Measurements from ENCODE around the gene TBC1D22A.

Gene TBC1D22A

DNA sequence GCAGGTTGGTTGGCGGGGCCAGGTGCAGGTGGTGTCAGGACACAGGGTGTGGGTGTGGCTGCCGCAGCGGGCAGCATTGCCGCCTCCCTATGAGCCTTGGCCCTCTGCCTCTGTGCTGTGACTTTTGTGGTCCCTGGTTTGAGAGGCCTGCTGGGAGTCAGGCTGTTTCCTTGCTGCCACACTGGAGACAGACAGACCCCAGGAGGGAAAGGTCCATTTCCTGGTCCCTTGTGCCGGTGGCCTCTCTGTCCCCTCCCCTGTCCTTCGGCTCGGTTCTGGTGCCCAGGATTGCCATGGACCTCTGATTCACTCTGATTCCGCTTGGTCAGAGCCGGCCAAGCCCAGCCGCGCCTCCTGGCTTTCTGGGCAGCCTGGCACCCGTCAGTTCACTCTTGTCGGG is 196.9 kb downstream of the TBC1D22A start:
- Mint-ChIP-seq H3K9me3 (no peaks in the 10 kb centered on the region), H3K4me1 (no peaks in the 10 kb centered on the region), H3K4me3 (no peak overlapping the region), H3K27ac (no peak overlapping the region), H3K27me3 (no peaks in the 10 kb centered on the region), H3K36me3 (ENCODE audit: low read depth) (peaks cover 7% of the 10 kb centered on the region)
- DNase-seq (no peak), ATAC-seq (no peak)

DNA sequence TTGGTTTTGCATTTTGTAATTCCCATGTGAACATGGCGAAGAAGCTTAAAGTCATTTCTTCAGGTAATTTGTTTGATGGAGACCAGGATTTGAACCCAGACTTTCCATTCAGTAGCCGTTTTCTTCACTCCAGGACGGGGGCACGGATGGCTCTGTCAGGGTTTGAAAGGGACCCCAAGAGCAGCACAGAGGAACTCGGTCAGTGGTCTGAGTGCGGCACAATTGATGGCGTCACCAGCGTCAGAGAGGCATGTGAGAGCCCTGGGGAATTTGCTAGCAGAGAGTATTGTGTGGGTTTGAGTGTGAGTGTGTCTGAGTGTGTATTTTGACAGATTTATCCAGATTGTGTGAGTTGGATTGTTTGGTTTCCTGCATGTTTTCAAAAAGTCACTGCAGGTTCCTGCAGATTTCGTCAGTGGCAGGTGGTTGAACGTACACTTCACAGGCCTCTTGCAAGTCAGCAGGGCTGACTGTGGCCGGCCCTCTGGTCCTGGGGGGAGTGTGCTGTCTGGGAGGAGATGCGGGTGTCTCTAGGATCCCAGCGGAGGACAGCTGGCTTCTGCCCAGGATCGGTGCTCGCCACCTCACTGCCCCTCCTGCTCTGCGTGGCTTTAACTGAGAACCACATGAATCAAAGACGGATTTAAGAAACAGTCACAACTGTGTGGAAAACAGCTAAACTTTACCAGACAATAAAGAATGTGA is 199.3 kb downstream of the TBC1D22A start:
- peaks cover 4% of the 10 kb centered on the region for H3K36me3 Mint-ChIP-seq (ENCODE audit: low read depth)
- no peaks in the 10 kb centered on the region for H3K27me3 Mint-ChIP-seq
- H3K4me1 Mint-ChIP-seq: no peaks in the 10 kb centered on the region
- no peaks in the 10 kb centered on the region for H3K9me3 Mint-ChIP-seq
- no peak overlapping the region for H3K27ac Mint-ChIP-seq
- no peak overlapping the region for H3K4me3 Mint-ChIP-seq
- no peak for ATAC-seq
- no peak for DNase-seq

DNA sequence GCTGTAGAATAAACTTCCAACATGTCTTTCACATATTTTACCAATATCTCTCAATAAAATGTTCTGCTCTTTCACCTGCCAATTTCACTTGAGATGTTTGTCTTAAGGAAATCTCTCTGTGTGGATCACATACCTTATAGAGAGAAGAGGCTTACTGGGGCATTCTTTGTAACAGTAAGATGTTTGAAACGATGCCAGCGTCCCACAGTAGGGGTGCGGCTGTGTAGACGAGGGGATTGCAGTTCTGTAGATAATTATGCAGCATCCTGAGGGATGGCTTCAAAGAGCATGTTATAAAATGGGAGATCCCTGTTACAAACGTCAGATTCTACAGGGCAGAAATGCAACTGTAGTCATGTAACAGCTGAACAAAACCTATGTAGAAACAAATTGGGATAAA is 200.0 kb downstream of the TBC1D22A start:
- Mint-ChIP-seq H3K9me3 (no peaks in the 10 kb centered on the region), H3K4me1 (no peaks in the 10 kb centered on the region), H3K27me3 (no peaks in the 10 kb centered on the region), H3K4me3 (no peak overlapping the region), H3K36me3 (ENCODE audit: low read depth) (peaks cover 2% of the 10 kb centered on the region), H3K27ac (no peak overlapping the region)
- no peak for ATAC-seq
- DNase-seq: no peak

DNA sequence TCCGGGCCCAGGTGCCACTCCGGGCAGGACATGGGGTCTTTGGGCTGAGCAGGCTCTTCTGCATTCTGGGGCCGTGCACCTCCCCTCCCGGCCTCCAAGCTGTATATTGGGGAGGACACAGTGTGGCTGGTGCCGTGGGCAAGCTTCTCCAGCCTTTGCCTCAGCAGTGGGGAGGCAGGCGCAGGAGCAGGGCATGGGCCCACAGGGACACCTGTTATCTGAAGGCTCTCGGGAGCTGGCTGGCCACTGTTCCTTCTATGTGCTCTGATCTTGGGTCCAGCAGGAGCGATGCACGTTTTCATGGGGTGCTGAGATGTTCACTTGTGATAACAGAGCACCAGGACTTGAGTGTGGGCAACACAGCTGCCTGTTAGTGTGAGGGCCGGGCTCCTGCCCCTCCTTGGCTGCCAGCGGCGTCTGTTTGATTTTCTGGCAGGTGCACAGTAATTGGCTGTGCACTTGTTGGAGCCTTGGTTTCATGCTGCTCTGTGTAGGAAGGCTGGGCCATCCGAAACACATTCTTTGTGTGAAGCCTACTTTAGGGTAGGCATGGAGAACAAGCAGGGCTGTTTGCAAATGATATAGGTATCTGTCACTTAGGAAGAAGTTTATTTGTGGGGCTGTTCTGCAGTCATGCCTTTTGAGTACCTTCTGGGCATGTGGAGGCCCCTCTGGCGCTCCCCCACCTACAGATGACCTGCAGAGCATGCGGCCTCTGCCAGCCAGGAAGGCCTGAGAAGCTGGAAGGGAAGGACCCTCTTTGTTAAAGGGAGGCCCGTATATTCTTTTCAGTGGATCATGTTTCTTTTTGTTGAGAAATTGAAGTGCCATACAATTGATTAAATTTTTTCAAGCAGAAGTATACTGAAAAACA is 201.5 kb downstream of the TBC1D22A start:
- no peak overlapping the region for H3K4me3 Mint-ChIP-seq
- no peaks in the 10 kb centered on the region for H3K27me3 Mint-ChIP-seq
- peaks cover 2% of the 10 kb centered on the region for H3K36me3 Mint-ChIP-seq (ENCODE audit: low read depth)
- no peak overlapping the region for H3K27ac Mint-ChIP-seq
- no peak for DNase-seq
- H3K9me3 Mint-ChIP-seq: no peaks in the 10 kb centered on the region
- peaks cover 8% of the 10 kb centered on the region for H3K4me1 Mint-ChIP-seq
- no peak for ATAC-seq

DNA sequence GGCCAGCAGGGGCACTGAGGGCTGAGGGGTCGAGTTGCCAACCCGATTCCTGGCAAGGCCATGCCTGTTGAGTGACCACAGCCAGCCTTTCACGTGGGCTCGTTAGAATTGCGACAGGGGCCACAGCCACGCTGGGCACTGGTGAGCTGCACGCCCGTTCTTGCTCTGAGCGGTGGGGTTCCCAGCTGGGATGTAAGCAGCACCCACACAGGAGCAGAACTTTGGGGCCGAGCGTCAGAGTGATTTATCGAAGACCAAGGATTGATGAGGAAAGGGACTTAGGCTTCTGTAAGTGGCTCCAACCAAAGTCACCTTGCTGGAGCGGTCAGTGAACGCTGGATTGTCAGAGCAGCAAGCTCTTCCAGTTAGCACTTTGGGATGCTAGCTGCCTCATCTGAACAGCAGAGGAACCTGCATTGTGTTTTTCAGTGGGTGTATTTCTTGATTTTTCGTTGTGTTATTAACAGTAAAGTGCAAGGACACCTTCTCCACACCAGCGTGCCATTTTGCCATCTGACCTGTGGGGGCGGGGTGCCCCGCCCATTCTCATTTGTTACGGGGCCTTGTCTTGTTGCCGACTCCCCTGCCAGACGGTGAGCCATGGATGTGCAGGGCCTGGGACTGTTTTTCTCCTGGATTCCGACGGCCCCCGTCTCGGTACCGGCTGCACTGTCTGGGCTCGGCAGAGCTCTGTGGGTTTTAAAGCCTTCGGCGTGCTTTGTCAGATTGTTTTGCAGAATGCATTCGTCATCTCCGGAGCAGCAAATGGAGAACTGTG is 202.5 kb downstream of the TBC1D22A start:
- no peaks in the 10 kb centered on the region for H3K27me3 Mint-ChIP-seq
- ATAC-seq: no peak
- no peaks in the 10 kb centered on the region for H3K9me3 Mint-ChIP-seq
- no peak for DNase-seq
- no peak overlapping the region for H3K27ac Mint-ChIP-seq
- H3K4me1 Mint-ChIP-seq: peaks cover 19% of the 10 kb centered on the region
- H3K36me3 Mint-ChIP-seq (ENCODE audit: low read depth): peaks cover 2% of the 10 kb centered on the region
- H3K4me3 Mint-ChIP-seq: no peak overlapping the region

DNA sequence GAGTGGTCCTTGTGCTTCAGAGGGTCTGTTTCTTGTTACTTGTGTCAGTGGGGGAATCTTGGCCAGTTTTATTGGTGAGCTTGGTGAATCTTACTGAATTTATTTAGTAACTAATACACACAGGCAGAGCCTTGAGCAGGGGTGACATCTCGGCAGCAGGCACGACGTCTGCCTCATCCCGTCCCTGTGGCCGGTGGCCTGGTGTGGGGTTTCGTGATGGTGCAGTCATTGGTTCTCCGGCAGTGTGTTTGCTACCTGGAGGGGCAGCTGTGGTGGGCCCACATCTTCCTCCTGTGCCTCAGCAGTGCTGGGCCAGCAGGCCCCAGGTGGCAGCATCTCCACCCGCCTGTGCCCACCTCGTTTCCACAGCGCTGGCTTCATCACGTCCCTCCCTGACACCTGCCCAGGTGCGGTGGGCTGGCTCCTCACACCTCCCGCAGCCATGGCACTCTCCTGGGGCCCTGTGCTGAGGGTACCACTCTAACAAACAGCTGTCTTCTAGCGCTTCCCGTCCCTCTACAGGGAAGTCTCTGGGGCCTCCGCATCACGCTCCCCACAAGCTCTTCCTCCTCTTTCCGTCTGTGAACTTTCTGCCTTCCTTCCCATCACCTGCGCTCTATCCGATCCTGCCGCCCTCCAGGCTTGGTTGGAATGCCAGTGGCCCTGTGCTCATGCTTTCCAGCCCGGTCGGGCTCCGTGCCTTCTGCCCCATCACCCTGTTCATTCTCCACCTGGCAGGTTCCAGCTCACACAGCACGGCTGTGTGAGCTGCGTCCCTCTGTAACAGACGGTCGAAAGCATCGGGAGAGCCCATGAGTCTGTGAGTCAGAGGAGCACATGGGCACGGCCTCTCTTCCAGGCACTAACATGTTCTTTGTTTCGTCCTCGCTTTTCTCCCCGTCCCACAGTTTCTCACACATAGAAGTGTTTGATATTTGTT is 203.4 kb downstream of the TBC1D22A start:
- peaks cover 25% of the 10 kb centered on the region for H3K4me1 Mint-ChIP-seq
- H3K9me3 Mint-ChIP-seq: no peaks in the 10 kb centered on the region
- H3K27me3 Mint-ChIP-seq: no peaks in the 10 kb centered on the region
- no peak overlapping the region for H3K4me3 Mint-ChIP-seq
- peaks cover 4% of the 10 kb centered on the region for H3K36me3 Mint-ChIP-seq (ENCODE audit: low read depth)
- DNase-seq: no peak
- ATAC-seq: no peak
- H3K27ac Mint-ChIP-seq: no peak overlapping the region

DNA sequence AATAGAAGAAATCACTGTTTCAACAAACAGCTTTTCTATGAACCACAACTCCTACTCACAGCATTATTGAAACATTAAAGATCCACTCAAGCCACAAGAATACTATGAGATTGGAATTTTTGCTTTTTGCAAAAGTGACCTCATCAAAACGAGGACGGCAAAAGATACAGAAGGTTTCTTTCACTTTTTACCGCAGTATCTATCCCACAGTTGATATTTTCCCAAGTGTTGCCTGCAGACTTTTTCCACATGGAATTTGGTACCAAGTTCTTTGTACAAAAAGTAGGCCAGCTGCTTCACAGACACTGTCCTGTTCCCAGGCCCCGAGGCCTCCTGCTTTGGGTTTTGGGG is 204.0 kb downstream of the TBC1D22A start:
- H3K27ac Mint-ChIP-seq: no peak overlapping the region
- peaks cover 25% of the 10 kb centered on the region for H3K4me1 Mint-ChIP-seq
- no peaks in the 10 kb centered on the region for H3K9me3 Mint-ChIP-seq
- DNase-seq (no peak), ATAC-seq (no peak)
- no peak overlapping the region for H3K4me3 Mint-ChIP-seq
- no peaks in the 10 kb centered on the region for H3K27me3 Mint-ChIP-seq
- peaks cover 2% of the 10 kb centered on the region for H3K36me3 Mint-ChIP-seq (ENCODE audit: low read depth)

DNA sequence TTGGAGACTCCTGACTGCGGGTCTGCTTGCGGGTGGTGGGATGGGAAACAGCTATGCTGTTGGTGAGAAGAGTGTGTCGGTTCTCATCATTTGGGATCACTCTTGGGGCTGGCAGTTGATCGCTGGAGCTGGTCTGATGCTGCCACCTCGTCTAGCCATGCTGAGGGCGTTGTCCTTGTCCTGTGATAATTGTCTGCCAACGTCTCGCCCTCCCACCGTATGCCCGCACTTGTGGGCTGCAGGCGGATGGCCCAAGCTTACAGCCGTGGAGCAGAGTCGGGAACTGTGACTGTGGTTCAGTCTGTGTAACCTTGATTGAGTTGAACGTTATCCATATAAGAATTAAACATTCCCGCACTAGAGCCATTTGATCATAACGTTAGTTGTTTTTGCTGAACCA is 204.4 kb downstream of the TBC1D22A start:
- H3K4me3 Mint-ChIP-seq: no peak overlapping the region
- peaks cover 2% of the 10 kb centered on the region for H3K36me3 Mint-ChIP-seq (ENCODE audit: low read depth)
- H3K9me3 Mint-ChIP-seq: no peaks in the 10 kb centered on the region
- H3K27me3 Mint-ChIP-seq: no peaks in the 10 kb centered on the region
- peaks cover 25% of the 10 kb centered on the region for H3K4me1 Mint-ChIP-seq
- ATAC-seq (no peak), DNase-seq (no peak)
- no peak overlapping the region for H3K27ac Mint-ChIP-seq

DNA sequence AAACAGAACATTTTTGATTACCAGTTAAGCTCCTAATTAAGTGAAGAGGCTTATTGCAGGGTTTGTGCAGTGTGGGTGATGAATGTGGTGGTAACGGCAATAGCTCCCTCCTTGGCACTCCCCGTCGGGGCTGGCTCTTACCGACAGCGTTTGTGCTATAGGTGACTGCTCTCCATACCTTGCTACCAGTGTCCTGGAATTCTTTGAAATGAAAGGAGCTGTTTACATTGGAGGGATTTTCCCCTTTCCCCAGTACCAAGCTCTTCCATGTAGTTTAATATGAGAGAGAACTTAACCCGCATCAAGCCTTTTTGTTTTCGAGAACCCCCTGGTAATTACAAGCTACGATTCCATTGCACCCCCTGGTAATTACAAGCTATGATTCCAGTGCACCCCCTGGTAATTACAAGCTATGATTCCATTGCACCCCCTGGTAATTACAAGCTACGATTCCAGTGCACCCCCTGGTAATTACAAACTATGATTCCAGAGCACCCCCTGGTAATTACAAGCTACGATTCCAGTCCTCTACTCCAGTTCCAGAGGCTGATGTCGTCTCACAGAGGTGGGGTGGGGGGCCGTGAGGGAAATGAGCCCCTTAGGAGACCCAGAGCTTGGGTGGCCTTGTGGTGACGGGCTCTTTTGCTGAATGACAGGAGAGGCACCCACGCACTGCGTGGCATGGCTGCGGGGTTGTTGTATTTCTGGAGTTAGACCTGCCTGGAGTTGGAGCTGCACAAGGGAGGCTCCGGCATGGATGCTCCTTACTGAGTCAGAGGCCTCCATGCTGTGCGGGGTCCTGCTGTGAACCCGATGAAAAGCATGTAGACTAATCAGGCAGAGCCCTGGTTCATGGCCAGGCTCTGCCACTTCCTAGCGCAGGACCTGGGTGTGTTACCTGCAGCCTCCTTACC is 205.3 kb downstream of the TBC1D22A start:
- no peak for ATAC-seq
- Mint-ChIP-seq H3K4me1 (peaks cover 25% of the 10 kb centered on the region), H3K27ac (no peak overlapping the region)

DNA sequence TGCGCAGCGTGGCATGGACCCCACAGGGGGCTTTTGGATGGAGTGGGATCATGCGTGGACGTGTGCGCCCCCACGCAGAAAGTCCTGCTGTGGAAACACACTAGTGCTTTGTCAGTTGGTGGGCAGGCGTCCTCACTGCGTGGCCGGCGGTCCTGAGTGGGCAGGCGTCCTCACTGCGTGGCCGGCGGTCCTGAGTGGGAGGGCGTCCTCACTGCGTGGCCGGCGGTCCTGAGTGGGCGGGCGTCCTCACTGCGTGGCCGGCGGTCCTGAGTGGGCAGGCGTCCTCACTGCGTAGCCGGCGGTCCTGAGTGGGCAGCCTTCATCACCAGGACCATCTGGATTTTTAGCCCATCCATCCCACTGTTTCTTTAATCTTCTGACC is 205.9 kb downstream of the TBC1D22A start:
- Mint-ChIP-seq H3K4me3 (no peak overlapping the region), H3K9me3 (no peaks in the 10 kb centered on the region), H3K4me1 (peaks cover 25% of the 10 kb centered on the region), H3K27ac (no peak overlapping the region), H3K36me3 (ENCODE audit: low read depth) (peaks cover 2% of the 10 kb centered on the region), H3K27me3 (no peaks in the 10 kb centered on the region)
- no peak for DNase-seq
- ATAC-seq: no peak

More for the DNA sequence above, 205.3 kb downstream of the TBC1D22A start:
- DNase-seq: no peak
- Mint-ChIP-seq H3K36me3 (ENCODE audit: low read depth) (peaks cover 2% of the 10 kb centered on the region), H3K9me3 (no peaks in the 10 kb centered on the region), H3K27me3 (no peaks in the 10 kb centered on the region), H3K4me3 (no peak overlapping the region)

DNA sequence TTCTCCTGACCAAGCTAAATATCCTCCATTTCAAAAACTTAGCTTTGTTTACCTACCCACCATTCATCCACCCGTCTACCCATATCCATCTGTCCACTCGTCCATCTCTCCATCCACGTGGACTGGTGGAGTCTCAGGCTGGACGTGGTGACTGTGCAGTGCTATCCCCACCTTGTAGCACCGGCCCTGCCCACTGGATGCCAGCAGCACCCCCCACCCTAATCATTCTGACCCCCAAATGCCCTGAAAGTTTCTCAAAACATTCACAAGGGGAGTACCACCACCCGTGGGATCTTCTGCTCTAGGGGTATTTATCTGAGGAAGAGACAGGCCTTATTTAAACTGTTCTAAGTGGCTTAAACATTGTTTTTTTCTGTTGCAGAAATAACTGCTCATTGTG is 206.4 kb downstream of the TBC1D22A start:
- H3K36me3 Mint-ChIP-seq (ENCODE audit: low read depth): peaks cover 2% of the 10 kb centered on the region
- DNase-seq: no peak

DNA sequence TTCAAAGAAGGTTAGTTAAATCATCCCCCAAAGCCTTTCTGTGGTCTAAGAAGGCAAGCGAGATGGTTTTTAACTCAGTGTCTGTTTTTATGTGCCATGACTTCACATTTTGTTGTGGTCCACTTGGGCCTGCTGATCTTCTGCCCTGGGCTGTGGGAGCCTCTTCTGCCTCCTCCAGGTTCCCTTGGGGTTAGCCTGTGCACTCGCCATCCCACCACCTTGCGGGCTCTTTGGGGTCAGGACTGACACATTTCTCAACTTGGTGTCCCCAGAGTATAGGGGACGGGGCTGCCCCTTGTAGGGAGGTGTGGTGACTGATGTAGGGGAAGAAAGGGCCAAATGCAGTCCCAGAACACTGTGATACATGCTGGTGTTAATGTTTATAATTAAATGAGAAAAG is 207.0 kb downstream of the TBC1D22A start:
- Mint-ChIP-seq H3K4me3 (peak overlapping the region; percentile 12), H3K36me3 (ENCODE audit: low read depth) (peaks cover 2% of the 10 kb centered on the region), H3K9me3 (no peaks in the 10 kb centered on the region), H3K27ac (peak overlapping the region; percentile 73), H3K27me3 (no peaks in the 10 kb centered on the region), H3K4me1 (peaks cover 25% of the 10 kb centered on the region)
- DNase-seq (peak; percentile 76), ATAC-seq (peak; percentile 98)

More for the DNA sequence above, 206.4 kb downstream of the TBC1D22A start:
- peak overlapping the region; percentile 73 for H3K27ac Mint-ChIP-seq
- no peaks in the 10 kb centered on the region for H3K27me3 Mint-ChIP-seq
- H3K4me3 Mint-ChIP-seq: no peak overlapping the region
- no peaks in the 10 kb centered on the region for H3K9me3 Mint-ChIP-seq
- no peak for ATAC-seq
- peaks cover 25% of the 10 kb centered on the region for H3K4me1 Mint-ChIP-seq

DNA sequence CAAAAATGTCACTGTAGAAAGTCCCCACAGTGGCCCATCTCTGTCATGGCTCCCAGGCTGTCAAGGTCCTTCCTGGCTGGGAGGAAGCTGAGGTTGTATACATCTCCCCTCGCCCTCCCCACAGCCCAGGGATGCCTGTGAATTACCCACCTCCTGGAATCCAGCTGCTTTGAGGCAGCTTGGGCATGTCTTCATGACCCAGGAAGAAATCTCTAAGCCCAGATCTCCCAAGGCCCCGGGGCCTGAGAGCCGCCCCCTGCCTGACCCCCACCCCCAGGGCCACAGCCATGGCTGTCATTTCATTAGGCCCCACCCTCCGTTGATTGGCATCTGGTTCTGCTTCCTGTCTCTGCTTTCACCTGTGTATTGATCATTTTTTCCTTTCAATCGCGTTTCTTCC is 207.5 kb downstream of the TBC1D22A start:
- peaks cover 5% of the 10 kb centered on the region for H3K36me3 Mint-ChIP-seq (ENCODE audit: low read depth)
- no peaks in the 10 kb centered on the region for H3K27me3 Mint-ChIP-seq
- peak overlapping the region; percentile 73 for H3K27ac Mint-ChIP-seq
- DNase-seq: peak; percentile 20
- ATAC-seq: peak; percentile 60
- no peaks in the 10 kb centered on the region for H3K9me3 Mint-ChIP-seq
- no peak overlapping the region for H3K4me3 Mint-ChIP-seq
- peaks cover 25% of the 10 kb centered on the region for H3K4me1 Mint-ChIP-seq
